ENCODE results near the gene BAG3.

Gene BAG3

DNA sequence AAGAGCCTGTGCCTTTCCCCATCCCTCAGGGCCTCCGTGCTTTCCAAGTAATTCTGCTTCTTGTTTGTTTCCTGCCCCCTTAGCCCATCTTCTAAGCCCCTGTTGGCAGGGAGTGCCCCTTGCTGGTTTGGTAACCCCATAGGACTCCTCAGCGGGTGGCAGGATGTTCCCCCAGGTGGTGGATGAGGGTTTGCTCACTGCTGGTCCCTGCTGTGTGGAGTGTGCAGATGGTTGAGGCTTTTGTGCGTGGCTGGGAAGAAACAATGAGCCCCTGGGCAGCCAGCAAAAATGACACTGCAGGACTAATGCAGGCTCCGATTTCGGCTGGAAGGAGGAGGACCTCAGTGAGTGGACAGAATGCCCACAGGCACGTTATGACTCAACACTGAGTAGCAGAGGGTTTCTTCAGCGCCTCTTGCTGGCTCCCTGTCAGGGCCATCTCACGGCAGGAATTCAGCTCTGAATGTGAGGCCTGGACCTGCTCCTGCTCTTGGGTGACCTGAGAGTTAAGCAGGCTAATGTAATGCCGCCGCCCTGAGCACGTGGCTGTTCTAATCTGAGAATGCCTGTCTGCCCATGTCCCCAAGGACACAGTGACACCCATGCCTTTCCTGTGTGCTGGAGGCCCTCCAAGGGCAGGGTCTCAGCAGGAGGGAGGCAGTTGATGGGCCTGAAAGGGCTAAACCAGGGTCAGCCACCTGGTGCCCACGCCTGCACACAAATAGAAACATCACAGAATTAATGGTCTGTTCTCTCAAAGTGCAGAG, 16.6 kb downstream of the BAG3 start:
- peak; percentile 82 for DNase-seq (ENCODE audit: low read depth, low spot score)

GRCh38 chr10:119668461-119668860, 17.3 kb downstream of the BAG3 start:
- no peak for DNase-seq (ENCODE audit: low read depth, low spot score)

DNA sequence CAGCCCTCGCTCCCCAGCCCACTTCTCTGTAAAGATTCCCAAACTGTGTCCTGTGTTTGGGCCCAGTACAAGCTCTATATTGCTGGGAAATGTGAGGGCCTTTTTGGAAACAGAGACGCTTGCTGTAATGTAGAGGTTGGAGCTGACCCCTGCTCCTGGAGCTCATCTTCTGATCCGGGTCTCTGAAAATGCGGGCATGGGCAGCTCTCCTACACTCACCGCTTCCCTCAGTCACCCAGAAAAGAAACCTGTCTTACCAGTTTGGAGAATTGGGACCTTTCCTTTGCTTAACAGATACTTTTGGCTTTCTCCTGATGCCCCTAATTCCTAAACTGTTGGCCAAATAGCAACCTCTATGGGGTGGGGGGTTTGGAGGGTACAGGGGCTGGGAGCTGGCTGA, 18.2 kb downstream of the BAG3 start:
- no peak for DNase-seq (ENCODE audit: low read depth, low spot score)

- no peak for DNase-seq (ENCODE audit: low read depth, low spot score)
These were observed 18.9 kb downstream of the BAG3 start for GRCh38 chr10:119669975-119670640.

GRCh38 chr10:119670717-119671116, 19.5 kb downstream of the BAG3 start:
- no peak for DNase-seq (ENCODE audit: low read depth, low spot score)

DNA sequence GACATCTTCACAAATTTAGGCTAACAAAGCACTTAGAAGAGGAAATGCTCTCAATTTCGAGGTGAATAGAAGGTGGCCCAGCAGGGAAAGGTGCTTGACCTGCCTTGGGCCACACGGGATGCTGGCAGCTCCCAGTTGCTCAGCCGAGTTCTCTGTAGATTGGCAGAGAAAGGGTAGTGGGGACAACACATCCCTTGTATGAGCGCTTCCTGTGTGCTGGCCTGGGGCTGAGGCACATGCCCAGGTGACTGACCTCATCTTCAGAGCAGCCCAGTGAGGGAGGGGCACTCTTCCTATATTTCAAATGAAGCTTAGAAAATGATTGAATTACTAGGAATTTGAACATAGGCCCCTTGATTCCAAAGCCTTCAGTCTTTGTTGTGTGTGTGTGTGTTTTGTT, 20.2 kb downstream of the BAG3 start:
- no peak for DNase-seq (ENCODE audit: low read depth, low spot score)

- no peak for DNase-seq (ENCODE audit: low read depth, low spot score)
These were observed 21.1 kb downstream of the BAG3 start for GRCh38 chr10:119672291-119672690.

- DNase-seq (ENCODE audit: low read depth, low spot score): no peak
These were observed 22.1 kb downstream of the BAG3 start for GRCh38 chr10:119673271-119673670.

DNA sequence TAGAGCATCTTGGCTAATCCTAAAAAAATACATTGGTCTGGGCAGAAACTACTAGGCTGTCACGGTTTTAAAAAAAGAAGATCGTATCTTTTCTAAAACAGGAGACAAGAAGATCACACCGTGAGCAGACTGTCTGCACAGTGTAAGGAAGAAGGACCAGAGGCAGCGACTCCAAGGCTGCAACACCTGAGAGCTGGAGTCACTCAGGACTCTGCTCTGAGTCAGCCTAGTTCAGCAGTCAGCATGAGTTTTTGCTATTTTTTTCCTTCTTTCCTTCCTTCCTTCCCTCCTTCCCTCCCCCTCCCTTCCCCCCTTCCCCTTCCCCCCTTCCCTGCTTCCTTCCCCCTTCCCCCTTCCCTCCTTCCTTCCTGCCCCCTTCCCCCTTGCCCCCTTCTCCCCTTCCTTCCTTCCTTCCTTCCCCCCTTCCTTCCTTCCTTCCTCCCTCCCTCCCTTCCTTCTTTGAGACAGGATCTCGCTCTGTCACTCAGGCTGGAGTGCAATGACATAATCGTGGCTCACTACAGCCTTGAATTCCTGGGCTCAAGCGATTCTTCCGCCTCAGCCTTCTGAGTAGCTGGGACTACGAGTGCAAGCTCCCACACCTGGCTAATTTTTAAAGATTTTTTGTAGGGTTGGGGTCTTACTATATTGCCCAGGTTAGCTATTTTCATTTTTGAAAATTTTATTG, 24.4 kb downstream of the BAG3 start:
- no peak for DNase-seq (ENCODE audit: low read depth, low spot score)

- DNase-seq (ENCODE audit: low read depth, low spot score): no peak
These were observed 25.9 kb downstream of the BAG3 start for GRCh38 chr10:119677126-119677525.

- DNase-seq (ENCODE audit: low read depth, low spot score): no peak
These were observed 26.9 kb downstream of the BAG3 start for GRCh38 chr10:119677904-119678755.

DNA sequence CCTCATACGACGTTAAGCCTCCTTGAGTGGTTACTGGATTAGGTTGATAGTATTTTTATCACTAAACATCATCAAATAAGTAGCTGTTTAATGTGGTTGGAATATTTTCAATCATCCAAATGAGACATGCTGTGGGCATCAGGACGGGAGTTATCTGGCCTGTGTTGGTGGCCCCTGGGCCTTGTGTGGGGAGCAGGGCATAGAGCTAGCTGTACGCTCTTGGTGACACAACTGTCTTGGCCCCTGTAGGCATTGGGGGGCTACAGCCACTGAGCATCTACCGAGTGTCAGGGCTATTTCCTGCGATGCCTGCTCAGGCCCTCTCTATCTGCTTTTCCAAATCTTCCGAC, 28.3 kb downstream of the BAG3 start:
- DNase-seq (ENCODE audit: low read depth, low spot score): no peak

- no peak for DNase-seq (ENCODE audit: low read depth, low spot score)
These were observed 28.9 kb downstream of the BAG3 start for GRCh38 chr10:119680050-119680449.

- no peak for DNase-seq (ENCODE audit: low read depth, low spot score)
These were observed 29.5 kb downstream of the BAG3 start for GRCh38 chr10:119680650-119681081.

- peak; percentile 58 for DNase-seq (ENCODE audit: low read depth, low spot score)
These were observed 35.4 kb downstream of the BAG3 start for GRCh38 chr10:119686465-119687191.

GRCh38 chr10:119687192-119688032, 36.2 kb downstream of the BAG3 start:
- no peak for DNase-seq (ENCODE audit: low read depth, low spot score)

- no peak for DNase-seq (ENCODE audit: low read depth, low spot score)
These were observed 36.9 kb downstream of the BAG3 start for GRCh38 chr10:119688033-119688508.

DNA sequence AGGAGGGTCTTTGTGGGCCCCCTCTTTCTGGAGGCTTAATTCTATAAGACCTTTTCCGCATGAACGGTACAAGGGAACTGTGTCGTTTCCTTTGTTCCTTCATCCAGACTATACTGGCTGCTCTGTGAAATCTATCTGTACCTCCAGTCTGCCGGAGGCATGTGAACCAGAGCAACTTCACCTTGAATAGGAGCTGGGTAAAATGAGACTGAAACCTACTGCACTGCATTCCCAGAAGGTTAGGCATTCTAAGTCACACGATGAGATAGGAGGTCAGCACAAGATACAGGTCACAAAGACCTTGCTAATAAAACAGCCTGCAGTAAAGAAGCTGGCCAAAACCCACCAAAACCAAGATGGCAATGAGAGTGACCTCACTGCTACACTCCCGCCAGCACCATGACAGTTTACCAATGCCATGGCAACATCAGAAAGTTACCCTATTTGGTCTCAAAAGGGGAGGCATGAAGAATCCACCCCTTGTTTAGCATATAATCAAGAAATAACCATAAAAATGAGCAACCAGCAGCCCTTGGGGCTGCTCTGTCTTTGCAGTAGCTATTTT, 37.9 kb downstream of the BAG3 start:
- no peak for DNase-seq (ENCODE audit: low read depth, low spot score)

DNA sequence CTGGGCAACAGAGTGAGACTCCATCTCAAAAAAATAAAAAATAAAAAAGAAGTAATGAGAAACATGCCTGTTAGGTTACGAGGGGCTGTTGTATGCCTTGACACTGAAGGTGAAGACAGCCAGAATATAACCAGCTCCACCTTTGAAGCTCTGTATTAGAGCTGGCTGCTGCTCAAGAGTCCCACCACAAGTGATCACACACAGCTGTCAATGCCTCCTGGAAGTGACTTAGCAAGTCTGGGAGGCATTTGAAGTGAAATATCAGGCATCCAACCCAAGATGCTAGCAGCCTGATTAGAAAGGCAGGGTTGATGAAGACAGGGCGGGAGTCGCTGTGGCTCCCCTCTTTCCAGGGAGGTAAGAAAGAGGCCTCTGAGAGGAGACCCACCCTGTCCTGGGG, 40.5 kb downstream of the BAG3 start:
- no peak for DNase-seq (ENCODE audit: low read depth, low spot score)
